CD8-positive, alpha-beta memory T cell (primary cell): ENCODE measurements around the gene PNPLA5. TPM values are rescaled to one million over a fixed set of nuclear protein-coding genes. Genes with fewer than 3 reads are reported as not detected.

ENCODE experiments used
- CTCF ChIA-PET: fragments of 350-600 bp; sonication (Branson Sonifier 250); formaldehyde crosslinking; loops from one replicate; lab custom pipeline; 2021; ENCODE audit warnings: antibody characterized with exemption; lab: Charles Lee
- POLR2A ChIA-PET: fragments of 350-600 bp; sonication (Branson Sonifier 250); formaldehyde crosslinking; loops from one replicate; lab custom pipeline; 2021; ENCODE audit warnings: antibody characterized with exemption; lab: Charles Lee
- DNase-seq, 5 donors: peaks; one replicate each; pipeline versions ENCODE4 v3.0.0 to v3.0.0-alpha.2; 2020 to 2022; ENCODE audit warnings: mixed read lengths in 1 of 5
- H3K27ac ChIP-seq: one replicate; pipeline ENCODE4 v1.7.0; 2013; ENCODE audit warnings: low read depth, mild to moderate bottlenecking, low read length, moderate library complexity
- H3K27me3 ChIP-seq: 2 replicates; pipeline ENCODE4 v1.7.0; 2013; ENCODE audit warnings: low read length, mild to moderate bottlenecking; ENCODE audit not compliant: insufficient read depth, poor library complexity, severe bottlenecking
- H3K36me3 ChIP-seq: 2 replicates; pipeline ENCODE4 v1.7.0; 2013; ENCODE audit warnings: mild to moderate bottlenecking, low read length, moderate library complexity; ENCODE audit not compliant: insufficient read depth
- H3K4me1 ChIP-seq: 2 replicates; pipeline ENCODE4 v1.7.0; 2013; ENCODE audit warnings: mild to moderate bottlenecking, low read length, moderate library complexity; ENCODE audit not compliant: insufficient read depth
- H3K4me3 ChIP-seq: 2 replicates; pipeline ENCODE4 v1.7.0; 2013; ENCODE audit warnings: mild to moderate bottlenecking, low read length
- H3K9me3 ChIP-seq: 2 replicates; pipeline ENCODE4 v1.7.0; 2013; ENCODE audit warnings: mild to moderate bottlenecking, low read length
- H3K27ac Mint-ChIP-seq, 8 donors: one replicate each; pipeline ENCODE4 v1.8.0; 2020 to 2021; ENCODE audit warnings: mixed read lengths in 8 of 8, mild to moderate bottlenecking in 6 of 8, inconsistent platforms in 3 of 8, moderate library complexity in 3 of 8
- H3K27me3 Mint-ChIP-seq, 2 donors: one replicate each; pipeline ENCODE4 v1.8.0; 2020 to 2021; ENCODE audit warnings: mixed read lengths in 2 of 2, mild to moderate bottlenecking in 1 of 2, moderate library complexity in 1 of 2
- H3K36me3 Mint-ChIP-seq, 3 donors: one replicate each; pipeline ENCODE4 v1.8.0; 2020 to 2021; ENCODE audit warnings: mixed read lengths in 3 of 3, inconsistent platforms in 1 of 3, mild to moderate bottlenecking in 1 of 3
- H3K4me1 Mint-ChIP-seq, 3 donors: one replicate each; pipeline ENCODE4 v1.8.0; 2020 to 2021; ENCODE audit warnings: mixed read lengths in 3 of 3, inconsistent platforms in 1 of 3, mild to moderate bottlenecking in 1 of 3
- H3K4me3 Mint-ChIP-seq, 7 donors: one replicate each; pipeline ENCODE4 v1.8.0; 2020 to 2021; ENCODE audit warnings: mixed read lengths in 7 of 7, mild to moderate bottlenecking in 6 of 7, moderate library complexity in 4 of 7, inconsistent platforms in 2 of 7
- H3K9me3 Mint-ChIP-seq, 5 donors: one replicate each; pipeline ENCODE4 v1.8.0; 2020 to 2022; ENCODE audit warnings: mixed read lengths in 5 of 5, mild to moderate bottlenecking in 3 of 5, moderate library complexity in 2 of 5, inconsistent platforms in 1 of 5
- polyA plus RNA-seq: library from polyadenylated mRNA; unstranded; fragments of 300-500 nt; fragmentation: Illumina TruSeq; gene quantifications from one replicate; pipeline ENCODE4 v1.2.3, GENCODE V29; 2021
- total RNA-seq, 2 experiments: library from RNA; stranded (reverse); gene quantifications; one replicate each; pipeline ENCODE4 v1.2.3, GENCODE V29; 2021

PNPLA5 gene
- total and polyA plus RNA-seq, 3 experiments from 2014 or later = not detected

DNA sequence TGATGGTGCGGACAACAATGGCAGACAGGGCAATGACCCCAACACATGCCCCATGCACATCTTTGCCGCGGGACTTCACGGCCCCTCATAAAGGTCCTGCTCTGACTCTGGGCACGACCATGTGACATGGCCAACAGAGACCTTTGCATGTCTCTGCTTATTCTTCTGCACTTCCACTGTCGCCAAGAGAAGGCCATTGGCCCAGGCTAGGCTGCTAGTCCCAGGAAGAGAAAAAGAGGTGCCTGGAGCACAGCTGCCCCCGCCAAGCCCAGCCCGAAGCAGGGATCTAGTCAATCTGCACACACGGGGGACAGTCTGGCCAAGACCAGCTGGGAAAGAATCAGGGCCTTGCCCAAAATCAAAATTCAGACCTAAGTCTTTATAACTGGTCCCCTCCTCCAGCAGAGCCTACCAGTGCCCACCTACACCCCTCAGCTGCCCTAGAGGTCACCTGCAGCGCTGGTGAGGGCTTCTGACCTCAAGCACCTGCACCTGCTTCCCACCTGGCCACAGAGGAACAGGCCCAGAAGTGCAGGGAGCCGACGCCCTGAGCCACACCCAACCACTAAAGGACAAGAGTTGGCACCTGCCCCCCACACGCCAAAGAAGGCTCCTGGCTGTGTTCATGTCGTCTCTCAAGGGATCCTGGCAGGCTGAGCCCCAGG lies 37.6 kb downstream of the PNPLA5 start:
- no peaks in the 10 kb centered on the region for H3K27me3 ChIP-seq
- Mint-ChIP-seq H3K4me1 (no peaks in the 10 kb centered on the region), H3K27ac (no peak overlapping the region), H3K36me3 (peaks cover 0 to 1% (median 0%) of the 10 kb centered on the region in 3 donors), H3K27me3 (peaks cover 24 to 60% of the 10 kb centered on the region in 2 donors), H3K4me3 (no peak overlapping the region), H3K9me3 (peaks cover 0 to 9% (median 7%) of the 10 kb centered on the region in 5 donors)
- ChIA-PET CTCF (no interaction called here), POLR2A (no interaction called here)
- H3K4me1 ChIP-seq = no peaks in the 10 kb centered on the region
- no peaks in the 10 kb centered on the region for H3K36me3 ChIP-seq
- no peak overlapping the region for H3K4me3 ChIP-seq
- DNase-seq = no peak
- H3K27ac ChIP-seq = no peak overlapping the region
- no peaks in the 10 kb centered on the region for H3K9me3 ChIP-seq

GRCh38 chr22:43853328-43853931 lies 38.4 kb downstream of the PNPLA5 start:
- no peaks in the 10 kb centered on the region for H3K36me3 ChIP-seq
- Mint-ChIP-seq H3K27ac (no peak overlapping the region), H3K9me3 (peaks cover 0 to 9% (median 7%) of the 10 kb centered on the region in 5 donors), H3K36me3 (peaks cover 0 to 1% (median 0%) of the 10 kb centered on the region in 3 donors), H3K4me1 (no peaks in the 10 kb centered on the region), H3K4me3 (no peak overlapping the region), H3K27me3 (peaks cover 20 to 60% of the 10 kb centered on the region in 2 donors)
- H3K9me3 ChIP-seq = no peaks in the 10 kb centered on the region
- DNase-seq = no peak
- H3K4me1 ChIP-seq = no peaks in the 10 kb centered on the region
- H3K27ac ChIP-seq = no peak overlapping the region
- ChIA-PET POLR2A (no interaction called here), CTCF (no interaction called here)
- no peaks in the 10 kb centered on the region for H3K27me3 ChIP-seq
- H3K4me3 ChIP-seq = no peak overlapping the region

DNA sequence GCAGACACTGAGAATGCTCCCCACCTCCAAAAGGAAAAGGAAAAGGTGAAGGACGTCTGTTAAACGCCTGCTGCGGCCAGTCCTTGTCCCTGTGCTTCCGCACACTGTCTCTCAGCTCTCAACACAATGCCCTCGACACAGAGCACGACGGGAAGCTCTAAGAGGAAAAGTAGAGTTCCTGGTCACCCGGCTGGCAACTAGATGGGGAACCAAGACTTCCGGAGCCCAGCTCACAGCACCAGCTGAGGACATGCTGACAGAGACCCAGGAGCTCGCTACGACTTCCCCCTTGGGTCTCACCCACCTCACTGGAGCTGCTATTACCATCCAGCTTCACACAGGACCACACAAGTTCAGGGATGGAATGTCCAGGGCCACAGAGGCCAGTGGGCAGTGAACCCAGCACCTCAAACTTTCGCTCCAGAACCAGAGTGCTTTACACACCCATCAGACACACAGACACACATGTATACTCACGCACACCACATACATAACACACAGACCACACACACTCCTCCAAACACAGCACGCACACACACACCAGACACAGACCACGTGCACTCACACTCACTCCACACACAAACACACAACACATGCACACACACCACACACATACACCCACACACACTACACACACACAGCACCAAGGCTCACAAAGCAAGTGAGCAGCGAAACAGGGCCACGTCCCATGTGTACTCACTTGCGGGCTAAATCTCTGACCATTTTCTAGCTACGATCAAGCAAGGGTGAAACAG lies 39.1 kb downstream of the PNPLA5 start:
- Histone ChIP-seq H3K27ac (no peak overlapping the region), H3K9me3 (no peaks in the 10 kb centered on the region), H3K4me3 (no peak overlapping the region), H3K4me1 (no peaks in the 10 kb centered on the region), H3K27me3 (no peaks in the 10 kb centered on the region), H3K36me3 (no peaks in the 10 kb centered on the region)
- peaks cover 0 to 1% (median 0%) of the 10 kb centered on the region in 3 donors for H3K36me3 Mint-ChIP-seq
- CTCF ChIA-PET = no interaction called here
- H3K4me3 Mint-ChIP-seq = no peak overlapping the region
- peaks cover 19 to 60% of the 10 kb centered on the region in 2 donors for H3K27me3 Mint-ChIP-seq
- H3K9me3 Mint-ChIP-seq = peaks cover 0 to 9% (median 7%) of the 10 kb centered on the region in 5 donors
- DNase-seq = no peak
- POLR2A ChIA-PET = no interaction called here
- peak overlapping the region in 1 of 8 donors; percentile 3 for H3K27ac Mint-ChIP-seq
- no peaks in the 10 kb centered on the region for H3K4me1 Mint-ChIP-seq

DNA sequence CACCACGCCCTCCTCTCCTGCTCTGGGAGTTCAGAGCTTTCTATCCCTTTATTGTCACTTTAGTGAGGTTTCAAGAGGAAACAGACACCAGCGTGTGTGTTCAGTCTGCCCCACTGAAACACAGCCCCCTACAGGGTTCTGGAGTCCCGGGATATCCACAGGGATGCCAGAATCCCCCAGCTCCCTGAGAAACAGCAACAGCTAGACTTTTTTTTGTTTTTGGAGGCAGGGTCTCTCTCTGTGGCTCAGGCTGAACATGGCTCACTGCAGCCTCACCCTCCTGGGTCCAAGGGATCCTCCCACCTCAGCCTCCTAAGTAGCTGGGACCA lies 39.9 kb downstream of the PNPLA5 start:
- H3K36me3 Mint-ChIP-seq = peaks cover 0 to under 1% (median 0%) of the 10 kb centered on the region in 3 donors
- no peaks in the 10 kb centered on the region for H3K4me1 Mint-ChIP-seq
- Histone ChIP-seq H3K27me3 (no peaks in the 10 kb centered on the region), H3K36me3 (no peaks in the 10 kb centered on the region), H3K4me1 (no peaks in the 10 kb centered on the region), H3K9me3 (no peaks in the 10 kb centered on the region), H3K4me3 (no peak overlapping the region), H3K27ac (no peak overlapping the region)
- H3K9me3 Mint-ChIP-seq = peaks cover 0 to 7% (median 5%) of the 10 kb centered on the region in 5 donors
- H3K4me3 Mint-ChIP-seq = no peak overlapping the region
- no peak for DNase-seq
- POLR2A ChIA-PET = no interaction called here
- H3K27ac Mint-ChIP-seq = no peak overlapping the region
- CTCF ChIA-PET = no interaction called here
- H3K27me3 Mint-ChIP-seq = peaks cover 17 to 54% of the 10 kb centered on the region in 2 donors

- H3K4me3 ChIP-seq = no peak overlapping the region
- Mint-ChIP-seq H3K36me3 (no peaks in the 10 kb centered on the region), H3K4me1 (no peaks in the 10 kb centered on the region), H3K27me3 (peaks cover 13 to 52% of the 10 kb centered on the region in 2 donors), H3K4me3 (no peak overlapping the region), H3K27ac (no peak overlapping the region), H3K9me3 (peaks cover 0 to 3% (median under 1%) of the 10 kb centered on the region in 5 donors)
- no peaks in the 10 kb centered on the region for H3K4me1 ChIP-seq
- no peak overlapping the region for H3K27ac ChIP-seq
- no peaks in the 10 kb centered on the region for H3K36me3 ChIP-seq
- CTCF ChIA-PET = no interaction called here
- POLR2A ChIA-PET = no interaction called here
- no peaks in the 10 kb centered on the region for H3K9me3 ChIP-seq
- H3K27me3 ChIP-seq = no peaks in the 10 kb centered on the region
- no peak for DNase-seq
Measured at GRCh38 chr22:43851058-43851978, 40.5 kb downstream of the PNPLA5 start.

- ChIA-PET CTCF (no interaction called here), POLR2A (no interaction called here)
- no peaks in the 10 kb centered on the region for H3K9me3 ChIP-seq
- H3K27me3 ChIP-seq = no peaks in the 10 kb centered on the region
- H3K36me3 ChIP-seq = no peaks in the 10 kb centered on the region
- Mint-ChIP-seq H3K4me1 (no peaks in the 10 kb centered on the region), H3K27me3 (peaks cover 15 to 55% of the 10 kb centered on the region in 2 donors), H3K36me3 (no peaks in the 10 kb centered on the region), H3K9me3 (no peaks in the 10 kb centered on the region), H3K27ac (no peak overlapping the region), H3K4me3 (no peak overlapping the region)
- H3K27ac ChIP-seq = no peak overlapping the region
- H3K4me3 ChIP-seq = no peak overlapping the region
- no peaks in the 10 kb centered on the region for H3K4me1 ChIP-seq
- DNase-seq = no peak
Measured at GRCh38 chr22:43850529-43850928, 41.3 kb downstream of the PNPLA5 start.

- Histone ChIP-seq H3K36me3 (no peaks in the 10 kb centered on the region), H3K27ac (no peak overlapping the region), H3K27me3 (no peaks in the 10 kb centered on the region), H3K4me3 (no peak overlapping the region), H3K9me3 (no peaks in the 10 kb centered on the region), H3K4me1 (no peaks in the 10 kb centered on the region)
- H3K27me3 Mint-ChIP-seq = peaks cover 14 to 56% of the 10 kb centered on the region in 2 donors
- no peaks in the 10 kb centered on the region for H3K36me3 Mint-ChIP-seq
- no peaks in the 10 kb centered on the region for H3K9me3 Mint-ChIP-seq
- no peaks in the 10 kb centered on the region for H3K4me1 Mint-ChIP-seq
- POLR2A ChIA-PET = no interaction called here
- DNase-seq = no peak
- no peak overlapping the region for H3K4me3 Mint-ChIP-seq
- H3K27ac Mint-ChIP-seq = no peak overlapping the region
- CTCF ChIA-PET = no interaction called here
Measured at GRCh38 chr22:43849731-43850130, 42.1 kb downstream of the PNPLA5 start.
